PC-3 (cell line): ENCODE measurements around the gene MESP2.
A peak's percentile ranks its signal among the peaks of the same experiment; 100 is the strongest.

ENCODE experiments used
- CTCF ChIP-seq: fragments of 300-600 bp; sonication (generic); conservative IDR thresholded peaks from 2 replicates; pipeline ENCODE4 v1.5.1; 2017; ENCODE audit warnings: antibody characterized with exemption, low read depth, mild to moderate bottlenecking, low read length
- EZH2 ChIP-seq: fragments of 300-600 bp; sonication (generic); IDR thresholded peaks from one replicate; pipeline ENCODE4 v1.6.1; 2017; ENCODE audit warnings: antibody characterized with exemption, mild to moderate bottlenecking, low read length; ENCODE audit not compliant: unreplicated experiment
- EZH2phosphoT487 ChIP-seq: fragments of 300-600 bp; sonication (generic); IDR thresholded peaks from 2 replicates; pipeline ENCODE4 v1.6.1; 2018; ENCODE audit warnings: mild to moderate bottlenecking, antibody characterized with exemption, low read length, borderline replicate concordance

GRCh38 chr15:89772932-89773583, 3.1 kb upstream of the MESP2 start:
- peak; percentile 48 for TF ChIP-seq CTCF
- TF ChIP-seq EZH2, result no peak
- no peak for TF ChIP-seq EZH2phosphoT487
